Hematopoietic multipotent progenitor cell treated with erythropoietin and hydrocortisone succinate and interleukin-3 and kit ligand, for 4 days (in vitro differentiated cells): Measurements from ENCODE around the gene PCNX2.
"Not testable (repeated sequence)": the region's sequence is repeated elsewhere in the genome, so short reads cannot be mapped to it uniquely, and the experiment has no call there.

ENCODE experiments used
- DNase-seq: peaks from one replicate; pipeline ENCODE4 v3.0.0-alpha.2; 2015

The PCNX2 gene

GRCh38 chr1:233005156-233005555 lies 290.4 kb downstream of the PCNX2 start:
- DNase-seq = no peak

GRCh38 chr1:233004451-233004850 lies 291.1 kb downstream of the PCNX2 start:
- DNase-seq = no peak

- DNase-seq = not testable (repeated sequence)
Measured at GRCh38 chr1:233003638-233004037, 291.9 kb downstream of the PCNX2 start.

- DNase-seq = no peak
Measured at GRCh38 chr1:232999956-233000625, 295.4 kb downstream of the PCNX2 start.

GRCh38 chr1:232998646-232999045 lies 296.9 kb downstream of the PCNX2 start:
- DNase-seq = no peak

GRCh38 chr1:232998138-232998537 lies 297.4 kb downstream of the PCNX2 start:
- DNase-seq = no peak

- DNase-seq = no peak
Measured at GRCh38 chr1:232996143-232996542, 299.4 kb downstream of the PCNX2 start.

GRCh38 chr1:232995189-232995588 lies 300.3 kb downstream of the PCNX2 start:
- DNase-seq = no peak

- DNase-seq = no peak
Measured at GRCh38 chr1:232993555-232993954, 302.0 kb downstream of the PCNX2 start.

GRCh38 chr1:232992227-232992626 lies 303.3 kb downstream of the PCNX2 start:
- DNase-seq = no peak

GRCh38 chr1:232991238-232991637 lies 304.3 kb downstream of the PCNX2 start:
- DNase-seq = no peak

GRCh38 chr1:232990176-232991128 lies 305.1 kb downstream of the PCNX2 start:
- DNase-seq = no peak

GRCh38 chr1:232988572-232989040 lies 306.9 kb downstream of the PCNX2 start:
- no peak for DNase-seq

GRCh38 chr1:232987774-232988140 lies 307.8 kb downstream of the PCNX2 start:
- no peak for DNase-seq

- no peak for DNase-seq
Measured at GRCh38 chr1:232987046-232987773, 308.3 kb downstream of the PCNX2 start.

GRCh38 chr1:232986527-232986922 lies 309.0 kb downstream of the PCNX2 start:
- no peak for DNase-seq

GRCh38 chr1:232985882-232986526 lies 309.5 kb downstream of the PCNX2 start:
- no peak for DNase-seq

- no peak for DNase-seq
Measured at GRCh38 chr1:232984577-232985425, 310.7 kb downstream of the PCNX2 start.

GRCh38 chr1:232983817-232984567 lies 311.5 kb downstream of the PCNX2 start:
- DNase-seq = no peak

- no peak for DNase-seq
Measured at GRCh38 chr1:232983375-232983774, 312.1 kb downstream of the PCNX2 start.
